Measurements from ENCODE around the gene PLAU. TPM values are rescaled to one million over a fixed set of nuclear protein-coding genes. Genes with fewer than 3 reads are reported as not detected.
"Not testable (repeated sequence)": the region's sequence is repeated elsewhere in the genome, so short reads cannot be mapped to it uniquely, and the experiment has no call there.

PLAU gene
- total RNA-seq, 1 donor from 2014 or later: 29.1 TPM

DNA sequence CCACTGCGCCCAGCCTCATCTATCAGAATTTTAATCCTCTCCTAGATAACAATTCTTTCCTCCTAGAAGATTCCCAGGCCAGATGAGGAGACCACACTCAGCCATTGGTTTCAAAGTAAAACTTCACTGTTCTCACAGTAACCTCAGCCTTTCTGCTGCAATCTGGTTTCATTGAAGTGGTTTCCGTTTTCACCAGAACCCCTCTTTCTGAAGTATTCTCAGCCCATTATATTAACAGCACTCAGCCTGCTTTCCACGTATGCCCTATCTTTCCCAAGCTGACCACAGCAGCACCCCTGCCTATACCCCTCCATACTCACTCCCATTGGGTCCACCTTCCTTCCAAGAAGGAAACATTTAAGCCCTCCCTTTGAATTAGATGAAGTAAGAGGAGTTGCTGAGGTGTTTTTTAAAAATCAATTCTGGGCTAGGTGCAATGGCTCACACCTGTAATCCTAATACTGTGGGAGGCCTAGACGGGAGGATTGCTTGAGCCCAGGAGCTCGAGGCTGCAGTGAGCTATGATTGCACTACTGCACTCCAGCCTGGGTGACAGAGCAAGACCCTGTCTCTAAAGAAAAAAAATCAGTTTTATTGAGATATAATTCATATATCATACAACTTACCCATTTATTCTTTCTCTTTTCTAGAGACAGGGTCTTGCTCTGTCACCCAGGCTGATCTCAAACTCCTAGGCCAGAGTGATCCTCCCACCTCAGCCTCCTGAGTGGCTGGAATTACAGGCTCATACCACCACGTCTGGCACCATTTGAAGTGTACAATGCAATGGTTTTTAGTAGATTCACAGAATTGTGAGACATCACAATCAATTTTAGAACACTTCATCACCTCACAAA lies 11.3 kb downstream of the PLAU start:
- no peak for DNase-seq

DNA sequence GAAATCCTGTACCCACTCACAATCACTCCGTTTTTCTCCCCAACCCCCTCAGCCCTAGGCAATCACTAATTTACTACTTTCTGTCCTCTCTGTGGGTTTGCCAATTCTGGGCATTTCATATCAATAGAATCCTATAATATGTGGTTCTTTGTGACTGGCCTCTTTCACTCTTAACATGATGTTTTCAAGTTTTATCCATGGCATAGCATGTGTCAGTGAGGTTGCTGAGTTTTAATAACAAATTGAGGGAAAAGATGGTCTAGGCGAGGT lies 11.9 kb downstream of the PLAU start:
- DNase-seq: no peak

DNA sequence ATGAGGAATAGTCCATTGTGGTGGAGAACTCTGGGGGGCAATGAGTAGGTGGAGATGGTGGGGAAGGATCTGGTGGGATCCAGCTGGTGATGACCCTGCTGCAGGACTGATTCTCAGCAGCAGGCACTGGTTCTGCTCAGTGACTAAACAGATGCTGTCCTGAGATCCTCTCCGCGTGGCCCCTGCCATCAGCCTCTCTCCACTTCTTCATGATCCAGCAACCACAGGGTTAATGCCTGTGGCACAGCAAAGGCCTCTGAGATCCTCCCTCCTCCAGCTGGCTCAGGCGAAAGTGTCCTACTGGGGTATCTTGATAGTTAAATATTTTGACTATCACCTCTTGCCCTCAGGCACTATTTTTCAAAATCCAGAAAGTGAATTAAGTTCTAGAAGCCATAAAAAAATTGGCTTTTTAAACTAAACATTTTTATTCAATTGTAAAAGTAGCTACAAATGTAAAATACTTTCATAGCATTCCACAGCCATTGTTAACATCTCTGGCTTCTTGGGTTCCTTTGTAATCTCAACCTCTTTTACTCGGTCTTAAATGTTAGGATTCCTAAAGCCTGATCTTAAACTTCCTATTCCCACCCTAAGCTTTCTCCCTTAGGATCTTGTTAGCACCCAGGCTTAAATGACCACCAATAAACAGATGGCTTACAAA lies 13.1 kb downstream of the PLAU start:
- DNase-seq: no peak

DNA sequence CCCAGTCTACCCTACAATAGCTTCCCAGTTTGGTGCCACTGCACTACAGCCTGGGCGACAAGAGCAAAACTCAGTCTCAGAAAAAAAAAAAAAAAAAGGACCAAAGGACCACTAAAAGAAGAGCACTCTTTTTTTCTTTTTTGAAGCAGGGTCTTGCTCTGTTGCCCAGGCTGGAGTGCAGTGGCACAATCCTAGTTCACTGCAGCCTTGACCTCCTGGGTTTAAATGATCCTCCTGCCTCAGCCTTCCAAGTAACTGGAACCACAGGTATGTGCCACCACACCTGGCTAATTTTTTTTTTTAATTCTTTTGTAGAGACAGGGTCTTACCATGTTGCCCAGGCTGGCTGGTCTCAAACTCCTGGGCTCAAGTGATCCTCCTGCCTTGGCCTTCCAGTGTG lies 14.0 kb downstream of the PLAU start:
- DNase-seq: no peak

DNA sequence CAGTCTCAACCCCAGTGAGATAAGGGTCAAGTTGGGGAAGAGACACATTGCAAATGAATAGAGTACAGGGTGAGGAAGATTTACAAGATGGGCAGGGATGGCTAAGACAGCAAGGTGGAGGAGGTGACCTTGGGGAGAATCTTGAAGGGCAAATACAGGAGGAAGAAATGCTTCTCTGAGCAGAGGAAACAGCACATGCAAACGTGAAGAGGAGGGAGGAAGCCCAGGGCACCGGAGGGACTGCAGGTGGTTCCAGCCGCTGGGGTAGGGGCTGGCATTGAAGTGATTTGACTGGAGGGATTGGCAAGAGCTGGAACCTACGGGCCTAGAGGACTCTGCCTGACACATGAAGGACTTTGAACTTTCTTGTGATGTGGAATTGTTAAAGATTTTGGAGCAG lies 14.6 kb downstream of the PLAU start:
- no peak for DNase-seq

GRCh38 chr10:73926152-73926764 lies 15.3 kb downstream of the PLAU start:
- DNase-seq: no peak

DNA sequence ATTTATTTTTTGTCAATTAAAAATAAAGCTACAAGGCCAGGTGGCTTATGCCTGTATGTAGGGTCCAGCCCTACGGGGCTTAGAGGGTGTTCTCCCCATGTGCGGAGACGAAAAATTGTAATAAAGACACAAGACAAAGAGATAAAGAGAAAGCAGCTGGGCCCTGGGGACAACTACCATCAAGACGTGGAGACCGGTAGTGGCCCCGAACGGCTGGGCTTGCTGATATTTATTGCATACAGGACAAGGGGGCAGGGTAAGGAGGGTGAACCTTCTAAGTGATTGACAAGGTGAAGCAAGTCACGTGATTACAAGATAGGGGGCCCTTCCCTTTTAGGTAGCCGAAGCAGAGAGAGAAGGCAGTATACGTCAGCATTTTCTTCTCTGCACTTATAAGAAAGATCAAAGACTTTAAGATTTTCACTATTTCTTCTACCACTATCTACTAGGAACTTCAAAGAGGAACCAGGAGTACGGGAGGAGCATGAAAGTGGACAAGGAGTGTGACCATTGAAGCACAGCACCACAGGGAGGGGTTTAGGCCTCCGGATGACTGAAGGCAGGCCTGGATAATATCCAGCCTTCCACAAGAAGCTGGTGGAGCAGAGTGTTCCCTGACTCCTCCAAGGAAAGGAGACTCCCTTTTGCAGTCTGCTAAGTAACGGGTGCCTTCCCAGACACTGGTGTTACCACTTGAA lies 19.8 kb downstream of the PLAU start:
- DNase-seq: not testable (repeated sequence)

- DNase-seq: no peak
Observed at GRCh38 chr10:73931767-73932619, 21.1 kb downstream of the PLAU start.

DNA sequence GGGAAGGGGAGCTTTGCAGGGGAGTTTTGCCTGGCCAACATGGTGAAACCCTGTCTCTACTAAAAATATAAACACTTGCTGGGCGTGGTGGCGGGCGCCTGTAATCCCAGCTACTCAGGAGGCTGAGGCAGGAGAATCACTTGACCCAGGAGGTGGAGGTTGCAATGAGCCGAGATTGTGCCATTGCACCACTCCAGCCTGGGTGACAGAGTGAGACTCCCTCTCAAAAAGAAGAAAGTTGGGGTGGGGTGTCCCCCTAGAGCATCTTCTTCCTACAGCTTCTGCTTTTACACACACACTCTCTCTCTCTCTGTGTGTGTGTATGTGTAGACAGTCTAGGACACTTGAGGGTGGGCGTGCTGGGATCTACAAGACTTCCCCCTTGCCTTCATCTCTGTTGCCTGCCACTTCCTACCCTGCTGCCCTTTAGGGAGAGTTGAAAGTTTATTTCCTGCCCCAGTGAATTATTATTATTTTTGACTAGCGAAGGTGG lies 21.7 kb downstream of the PLAU start:
- no peak for DNase-seq

- no peak for DNase-seq
Observed at GRCh38 chr10:73934074-73934473, 23.1 kb downstream of the PLAU start.

DNA sequence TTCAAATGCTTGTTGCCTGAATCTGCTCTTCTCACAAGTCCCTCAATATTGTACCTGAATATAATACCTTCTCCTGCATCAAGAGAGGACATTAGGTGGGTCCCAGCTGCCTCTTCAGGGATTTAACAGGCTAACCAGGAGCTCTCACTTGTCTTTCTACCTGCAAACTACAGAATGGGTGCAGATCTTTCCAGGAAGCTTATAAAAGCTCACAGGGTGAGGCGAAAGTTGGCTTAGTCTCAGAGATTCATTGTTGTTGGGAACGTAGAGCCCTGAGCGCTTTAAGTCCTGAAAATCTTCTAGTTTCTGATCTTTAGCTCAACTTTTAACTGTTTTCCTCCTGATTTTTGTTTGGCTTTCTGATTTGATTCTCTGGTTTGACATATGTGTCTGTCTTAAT lies 25.0 kb downstream of the PLAU start:
- DNase-seq: no peak

DNA sequence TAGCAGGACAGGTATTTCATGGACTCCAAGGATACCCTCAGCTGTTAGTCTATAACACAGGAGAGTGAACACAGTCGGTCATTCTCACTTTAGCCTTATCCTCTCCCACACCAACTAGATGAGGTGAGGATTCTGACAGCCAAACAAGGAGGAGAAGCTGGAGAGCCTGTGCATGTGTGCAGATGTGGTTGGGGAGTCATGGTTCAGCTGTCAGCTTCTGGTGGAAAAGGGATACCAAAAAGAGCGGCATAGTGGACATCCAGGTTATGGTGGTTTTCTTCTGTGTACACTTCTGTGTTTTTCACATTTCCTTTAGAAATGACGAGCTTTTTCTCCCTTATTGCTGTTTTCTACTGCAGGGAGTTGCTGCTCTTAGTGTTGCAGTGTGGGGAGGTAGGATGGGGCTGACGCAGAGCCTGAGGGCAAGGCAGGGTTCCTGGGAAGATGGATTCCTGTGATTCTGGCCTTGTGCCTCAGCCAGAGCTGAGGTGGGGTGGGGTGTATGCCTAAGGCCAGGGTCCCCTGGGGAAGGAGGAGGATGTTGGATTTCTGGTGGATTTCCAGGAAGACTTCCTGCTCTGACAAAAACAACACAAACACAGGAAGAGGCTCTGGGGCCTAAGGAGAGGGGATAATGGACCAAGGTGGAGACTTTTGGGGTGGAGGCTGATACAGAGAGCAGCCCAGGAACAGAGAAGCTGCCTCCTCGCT lies 26.6 kb downstream of the PLAU start:
- DNase-seq: no peak

DNA sequence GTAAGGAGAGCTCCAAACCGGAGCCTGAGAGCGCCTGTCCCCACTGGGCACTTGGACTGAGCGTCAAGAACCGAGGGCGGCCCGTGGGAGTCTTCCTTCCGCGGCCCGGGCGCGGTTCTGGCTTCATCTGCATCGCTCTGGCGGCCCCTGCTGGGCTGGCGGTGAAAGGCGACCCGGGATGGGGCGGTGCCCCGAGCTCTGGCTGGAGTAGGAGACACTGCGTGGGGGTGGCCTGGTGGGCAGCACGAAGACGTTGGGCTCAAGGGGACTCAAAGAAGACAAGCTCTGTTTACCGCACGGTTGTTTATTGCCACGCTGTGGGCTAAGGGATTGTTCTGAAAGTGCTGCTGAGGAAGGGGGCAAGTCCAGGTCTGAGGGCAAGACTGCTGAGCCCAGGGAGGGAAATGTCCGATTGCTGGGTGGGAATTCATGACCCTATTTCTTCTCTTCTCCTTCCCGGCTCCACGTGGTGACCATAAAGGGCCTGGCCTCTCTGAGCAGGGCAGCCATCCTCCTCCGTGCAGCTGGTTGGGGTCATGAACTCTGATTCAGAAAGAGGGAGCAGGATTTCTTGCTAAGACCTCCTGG lies 29.8 kb downstream of the PLAU start:
- DNase-seq: peak; percentile 39

DNA sequence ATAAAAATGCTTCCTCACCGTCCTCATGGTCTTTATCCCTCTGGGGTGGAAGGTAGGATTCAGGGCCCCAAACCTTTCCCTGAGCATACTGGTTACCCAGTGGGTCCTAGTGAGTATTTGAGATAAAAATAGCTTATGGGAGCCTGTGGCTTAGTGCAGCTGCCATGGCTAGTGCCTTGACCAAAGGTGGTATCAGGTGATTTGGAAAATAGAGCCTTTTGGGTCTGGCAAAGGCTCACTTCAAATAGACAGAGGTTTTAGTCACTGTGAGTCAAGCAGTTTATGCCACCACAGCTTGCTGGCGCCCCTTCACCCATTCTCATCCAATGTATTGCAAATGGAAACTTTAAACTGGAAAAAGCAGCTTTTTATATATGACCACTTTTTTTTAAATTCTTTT lies 30.4 kb downstream of the PLAU start:
- DNase-seq: no peak

DNA sequence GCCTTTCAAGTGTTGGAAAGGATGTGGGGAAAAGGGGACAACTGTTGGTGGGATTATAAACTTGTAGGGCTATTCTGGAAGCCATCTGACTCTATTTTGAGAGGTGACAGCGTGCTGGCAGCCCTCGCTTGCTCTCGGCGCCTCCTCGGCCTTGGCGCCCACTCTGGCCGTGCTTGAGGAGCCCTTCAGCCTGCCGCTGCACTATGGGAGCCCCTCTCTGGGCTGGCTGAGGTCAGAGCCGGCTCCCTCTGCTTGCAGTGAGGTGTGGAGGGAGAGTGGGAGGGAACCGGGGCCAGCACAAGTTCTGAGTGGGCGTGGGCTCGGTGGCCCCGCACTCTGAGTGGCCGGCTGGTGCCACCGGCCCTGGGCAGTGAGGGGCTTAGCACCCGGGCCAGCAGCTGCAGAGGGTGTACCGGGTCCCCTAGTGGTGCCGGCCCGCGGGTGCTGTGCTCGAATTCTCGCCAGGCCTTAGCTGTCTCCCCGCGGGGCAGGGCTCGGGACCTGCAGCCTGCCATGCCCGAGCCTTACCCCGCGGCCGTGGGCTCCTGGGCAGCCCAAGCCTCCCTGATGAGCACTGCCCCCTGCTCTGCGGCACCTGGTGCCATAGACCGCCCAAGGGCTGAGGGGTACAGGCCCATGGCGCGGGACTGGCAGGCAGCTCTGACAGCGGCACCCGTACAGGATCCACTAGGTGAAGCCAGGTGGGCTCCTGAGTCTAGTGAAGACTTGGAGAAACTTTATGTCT lies 33.6 kb downstream of the PLAU start:
- DNase-seq: no peak

DNA sequence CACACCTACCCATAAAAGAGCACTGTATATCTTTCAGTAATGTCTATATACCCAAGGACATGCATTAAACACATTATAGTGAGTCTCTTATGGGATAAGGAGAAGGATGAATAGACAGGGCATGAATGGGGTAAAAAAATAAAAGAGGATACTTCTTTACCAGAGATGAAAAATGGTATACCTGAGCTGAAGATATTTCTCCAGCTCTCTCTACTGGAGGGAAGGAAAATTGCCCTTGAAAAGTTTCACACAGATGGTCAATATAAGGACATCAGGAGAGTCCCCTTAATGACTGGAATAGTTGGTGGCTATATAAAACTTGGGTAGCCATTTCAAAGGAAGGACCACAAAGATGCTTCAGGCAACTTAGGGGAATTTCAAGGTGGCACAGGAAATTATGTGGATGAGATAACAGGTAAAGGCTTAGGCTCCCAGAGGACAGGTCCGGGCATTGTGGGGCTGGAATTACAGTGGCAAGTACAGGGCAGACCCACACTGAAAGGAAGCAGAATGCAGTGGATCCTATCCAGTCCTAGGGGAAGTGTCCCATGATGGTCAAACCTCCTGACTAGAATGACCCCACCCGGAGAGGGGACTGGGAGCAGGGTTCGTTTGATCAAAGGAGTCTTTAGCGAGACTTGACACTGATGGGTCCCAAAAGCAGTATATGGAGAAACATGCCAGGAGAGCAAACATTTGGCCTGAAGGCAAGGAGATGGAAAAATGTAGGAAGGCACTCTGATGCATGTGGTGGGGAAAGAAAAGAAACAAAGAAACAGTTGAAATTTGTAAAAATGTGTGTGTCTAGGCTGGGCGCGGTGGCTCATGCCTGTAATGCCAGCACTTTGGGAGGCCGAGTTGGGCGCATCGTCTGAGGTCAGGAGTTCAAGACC lies 35.6 kb downstream of the PLAU start:
- no peak for DNase-seq

- no peak for DNase-seq
Observed at GRCh38 chr10:73948947-73949633, 38.2 kb downstream of the PLAU start.
